Measurements from ENCODE around the gene FGG.

DNA sequence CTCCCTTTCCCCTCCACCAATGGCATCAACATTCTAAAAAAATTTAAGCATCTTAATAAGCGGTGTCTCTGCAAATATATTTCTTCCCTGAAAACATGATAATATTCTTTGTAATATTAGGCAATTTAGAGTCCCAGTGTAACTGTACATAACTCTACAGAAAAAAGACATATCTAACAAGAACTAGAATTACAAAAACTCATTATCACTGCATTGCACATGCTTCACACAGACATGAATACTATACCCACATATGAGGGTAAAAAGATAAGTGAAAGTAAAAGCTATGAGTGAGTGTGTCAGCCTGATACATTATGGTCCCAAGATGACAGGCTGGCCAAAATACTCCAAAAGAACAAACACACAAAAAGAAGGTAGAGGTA lies 52.0 kb downstream of the FGG start:
- TF ChIP-seq, protein P1, sequence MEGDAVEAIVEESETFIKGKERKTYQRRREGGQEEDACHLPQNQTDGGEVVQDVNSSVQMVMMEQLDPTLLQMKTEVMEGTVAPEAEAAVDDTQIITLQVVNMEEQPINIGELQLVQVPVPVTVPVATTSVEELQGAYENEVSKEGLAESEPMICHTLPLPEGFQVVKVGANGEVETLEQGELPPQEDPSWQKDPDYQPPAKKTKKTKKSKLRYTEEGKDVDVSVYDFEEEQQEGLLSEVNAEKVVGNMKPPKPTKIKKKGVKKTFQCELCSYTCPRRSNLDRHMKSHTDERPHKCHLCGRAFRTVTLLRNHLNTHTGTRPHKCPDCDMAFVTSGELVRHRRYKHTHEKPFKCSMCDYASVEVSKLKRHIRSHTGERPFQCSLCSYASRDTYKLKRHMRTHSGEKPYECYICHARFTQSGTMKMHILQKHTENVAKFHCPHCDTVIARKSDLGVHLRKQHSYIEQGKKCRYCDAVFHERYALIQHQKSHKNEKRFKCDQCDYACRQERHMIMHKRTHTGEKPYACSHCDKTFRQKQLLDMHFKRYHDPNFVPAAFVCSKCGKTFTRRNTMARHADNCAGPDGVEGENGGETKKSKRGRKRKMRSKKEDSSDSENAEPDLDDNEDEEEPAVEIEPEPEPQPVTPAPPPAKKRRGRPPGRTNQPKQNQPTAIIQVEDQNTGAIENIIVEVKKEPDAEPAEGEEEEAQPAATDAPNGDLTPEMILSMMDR (IDR thresholded peaks at IDR 0.05), result no peak
- TF ChIP-seq POLR2AphosphoS5 (IDR thresholded peaks at IDR 0.05), result no peak

Measured in stomach (tissue), 4 donors.